ENCODE results near the gene GRK4.
"Not testable (repeated sequence)": the region's sequence is repeated elsewhere in the genome, so short reads cannot be mapped to it uniquely, and the experiment has no call there.

DNA sequence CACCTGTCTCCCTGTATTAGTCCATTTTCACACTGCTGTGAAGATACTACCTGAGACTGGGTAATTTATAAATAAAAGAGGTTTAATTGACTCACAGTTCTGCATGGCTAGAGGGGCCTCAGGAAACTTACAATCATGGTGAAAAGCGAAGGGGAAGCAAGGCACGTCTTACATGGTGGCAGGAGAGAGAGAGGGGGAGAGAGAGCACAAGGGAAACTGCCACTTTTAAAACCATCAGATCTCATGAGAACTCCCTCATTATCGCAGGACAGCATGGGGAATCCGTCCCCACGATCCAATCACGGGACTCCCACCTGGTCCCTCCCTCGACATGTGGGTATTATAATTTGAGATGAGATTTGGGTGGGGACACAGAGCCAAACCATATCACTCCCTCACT is 20.3 kb downstream of the GRK4 start:
- TF ChIP-seq, protein P1, sequence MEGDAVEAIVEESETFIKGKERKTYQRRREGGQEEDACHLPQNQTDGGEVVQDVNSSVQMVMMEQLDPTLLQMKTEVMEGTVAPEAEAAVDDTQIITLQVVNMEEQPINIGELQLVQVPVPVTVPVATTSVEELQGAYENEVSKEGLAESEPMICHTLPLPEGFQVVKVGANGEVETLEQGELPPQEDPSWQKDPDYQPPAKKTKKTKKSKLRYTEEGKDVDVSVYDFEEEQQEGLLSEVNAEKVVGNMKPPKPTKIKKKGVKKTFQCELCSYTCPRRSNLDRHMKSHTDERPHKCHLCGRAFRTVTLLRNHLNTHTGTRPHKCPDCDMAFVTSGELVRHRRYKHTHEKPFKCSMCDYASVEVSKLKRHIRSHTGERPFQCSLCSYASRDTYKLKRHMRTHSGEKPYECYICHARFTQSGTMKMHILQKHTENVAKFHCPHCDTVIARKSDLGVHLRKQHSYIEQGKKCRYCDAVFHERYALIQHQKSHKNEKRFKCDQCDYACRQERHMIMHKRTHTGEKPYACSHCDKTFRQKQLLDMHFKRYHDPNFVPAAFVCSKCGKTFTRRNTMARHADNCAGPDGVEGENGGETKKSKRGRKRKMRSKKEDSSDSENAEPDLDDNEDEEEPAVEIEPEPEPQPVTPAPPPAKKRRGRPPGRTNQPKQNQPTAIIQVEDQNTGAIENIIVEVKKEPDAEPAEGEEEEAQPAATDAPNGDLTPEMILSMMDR (IDR thresholded peaks at IDR 0.05) = not testable (repeated sequence)
- not testable (repeated sequence) for TF ChIP-seq ZFX (IDR thresholded peaks at IDR 0.05; ENCODE audit: borderline replicate concordance)

Measured in 22Rv1 (cell line).